K562 (cell line): Measurements from ENCODE around the gene RBM17. TPM values are rescaled to one million over a fixed set of nuclear protein-coding genes. Genes with fewer than 3 reads are reported as not detected.
A peak's percentile ranks its signal among the peaks of the same experiment; 100 is the strongest.

Experiments used
- DLX4 ChIP-seq: fragments of 250-450 bp; sonication (Bioruptor Pico); IDR thresholded peaks from 2 replicates; pipeline ENCODE4 v1.6.1; 2021; ENCODE audit warnings: mild to moderate bottlenecking
- DPF2 ChIP-seq: fragments of 450-650 bp; IDR thresholded peaks from 2 replicates; pipeline ENCODE4 v1.6.1; 2016
- HLTF ChIP-seq: fragments of 450-650 bp; IDR thresholded peaks from 2 replicates; pipeline ENCODE4 v1.6.1; 2016
- ILF3 ChIP-seq: fragments of 450-650 bp; IDR thresholded peaks from 2 replicates; pipeline ENCODE4 v1.6.1; 2018; ENCODE audit warnings: antibody characterized with exemption, mild to moderate bottlenecking, moderate library complexity, borderline replicate concordance
- JUN ChIP-seq, 2 experiments: sonication (generic) in 1 of 2; formaldehyde crosslinking in 1 of 2; IDR thresholded peaks; 2 replicates each; pipeline versions ENCODE4 v1.6.1 to v1.8.0; 2012 to 2022; ENCODE audit warnings: borderline replicate concordance in 2 of 2, mild to moderate bottlenecking in 2 of 2, improper control_type of control experiment in 1 of 2, low read depth in 1 of 2, low read length in 1 of 2, missing genetic modification reagents in 1 of 2
- KDM4B ChIP-seq, 2 experiments: fragments of 450-650 bp in 1 of 2; sonication (generic) in 1 of 2; IDR thresholded peaks; 2 replicates each; pipeline ENCODE4 v1.6.1; 2016 to 2017; ENCODE audit warnings: borderline replicate concordance in 2 of 2, antibody characterized with exemption in 1 of 2, low read depth in 1 of 2, mild to moderate bottlenecking in 1 of 2
- MECOM ChIP-seq: fragments of 250-450 bp; sonication (Bioruptor Pico); IDR thresholded peaks from 2 replicates; pipeline ENCODE4 v1.8.0; 2022; ENCODE audit warnings: inconsistent platforms
- RBM39 ChIP-seq: fragments of 200-400 bp; formaldehyde crosslinking; optimal IDR thresholded peaks from 2 replicates; pipeline ENCODE3; 2018; ENCODE audit warnings: low read depth, low read length
- RERE ChIP-seq: sonication (generic); formaldehyde crosslinking; IDR thresholded peaks from 2 replicates; pipeline ENCODE4 v1.8.0; 2023; ENCODE audit warnings: missing genetic modification reagents, mild to moderate bottlenecking, borderline replicate concordance
- SMARCC2 ChIP-seq: fragments of 450-650 bp; IDR thresholded peaks from 2 replicates; pipeline ENCODE4 v1.6.1; 2017; ENCODE audit warnings: antibody characterized with exemption, moderate library complexity, mild to moderate bottlenecking, low read depth
- SRSF9 ChIP-seq: fragments of 200-400 bp; formaldehyde crosslinking; IDR thresholded peaks from 2 replicates; pipeline ENCODE4 v1.6.1; 2017; ENCODE audit warnings: low read depth, low read length, borderline replicate concordance
- STAT6 ChIP-seq: sonication (generic); formaldehyde crosslinking; IDR thresholded peaks from 2 replicates; pipeline ENCODE4 v1.8.1; 2023; ENCODE audit warnings: mild to moderate bottlenecking, missing genetic modification reagents
- TCF15 ChIP-seq: fragments of 250-450 bp; sonication (Bioruptor Pico); IDR thresholded peaks from 2 replicates; pipeline ENCODE4 v1.8.0; 2022; ENCODE audit warnings: moderate library complexity, mild to moderate bottlenecking, inconsistent platforms
- ZBTB34 ChIP-seq: fragments of 250-450 bp; sonication (Bioruptor Pico); IDR thresholded peaks from 2 replicates; pipeline ENCODE4 v1.8.0; 2021; ENCODE audit warnings: mild to moderate bottlenecking, moderate library complexity
- ZNF197 ChIP-seq: fragments of 200-800 bp; sonication (Bioruptor generic); IDR thresholded peaks from 2 replicates; pipeline ENCODE4 v1.6.1; 2016; ENCODE audit warnings: low read depth, missing genetic modification characterization, missing compliant biosample characterization
- ZNF507 ChIP-seq: conservative IDR thresholded peaks from 2 replicates; pipeline ENCODE4 v1.6.1; 2017; ENCODE audit warnings: missing genetic modification characterization, missing compliant biosample characterization
- polyA plus RNA-seq, 8 experiments: library from polyadenylated mRNA; depleted of rRNA in 4 of 8; stranded (reverse) in 5 of 8; unstranded in 3 of 8; fragments of >200 nt; fragmentation: Nextera tagmentation in 2 of 8; fragmentation: Illumina TruSeq in 1 of 8; extraction: Ambion mirVana in 2 of 8; extraction: Trizol in 1 of 8; gene quantifications; 2 replicates each; pipeline versions ENCODE4 v1.2.1 to v1.2.3, GENCODE V29; 2011 to 2014; ENCODE audit warnings: inconsistent platforms in 1 of 8, missing spikeins in 1 of 8
- total RNA-seq, 7 experiments: library from RNA; depleted of rRNA in 6 of 7; stranded (reverse); fragments of >200 nt in 6 of 7; fragmentation: Illumina TruSeq in 2 of 7; extraction: Trizol in 2 of 7; gene quantifications; 2 replicates each; pipeline versions ENCODE4 v1.2.1 to v1.2.3, GENCODE V29; 2011 to 2021; ENCODE audit warnings: low replicate concordance in 1 of 7

RBM17 gene
- total and polyA plus RNA-seq, 9 of the 15 experiments (the other 6 are each of a cell fraction or from before 2014, with no cell fraction given), result 23.6 to 217 (median 124) TPM

- TF ChIP-seq JUN (IDR thresholded peaks at IDR 0.05; ENCODE audit: borderline replicate concordance, low read depth, low read length) (peak; percentile 36; the same call in 1 of the 2 replicates), JUN (CRISPR knock-in tag; IDR thresholded peaks at IDR 0.05; ENCODE audit: borderline replicate concordance) (no peak), STAT6 (CRISPR knock-in tag) (no peak), RERE (no peak), ZNF197 (CRISPR knock-in tag) (no peak), ILF3 (no peak), RBM39 (no peak), ZNF507 (no peak), DPF2 (0 out of 2 replicates have a peak, but pooled peaks have one; percentile 13), MECOM (CRISPR knock-in tag) (no peak), HLTF (no peak), SRSF9 (no peak), TCF15 (CRISPR knock-in tag) (no peak), DLX4 (CRISPR knock-in tag) (no peak), ZBTB34 (CRISPR knock-in tag) (no peak), KDM4B (IDR thresholded peaks at IDR 0.05; ENCODE audit: borderline replicate concordance in 2 of 2, low read depth in 1 of 2) (no peak), SMARCC2 (peak; percentile 43; the same call in 1 of the 2 replicates)
Measured at GRCh38 chr10:6086375-6087233, 2.2 kb upstream of the RBM17 start (continued).
